GM12864 (cell line): Measurements from ENCODE around the gene NOTCH4.
A peak's percentile ranks its signal among the peaks of the same experiment; 100 is the strongest.

Experiments
- DNase-seq: peaks from one replicate; pipeline ENCODE4 v3.0.0-alpha.2; 2011; ENCODE audit warnings: low read depth
- H3K4me3 ChIP-seq: 2 replicates; pipeline ENCODE4 v1.5.1; 2011; ENCODE audit warnings: mild to moderate bottlenecking, low read depth, low read length, control low read depth
- TF ChIP-seq, protein P1 (sequence below): IDR thresholded peaks from 2 replicates; pipeline ENCODE4 v1.5.1; 2011; ENCODE audit warnings: low read depth, mild to moderate bottlenecking, moderate library complexity, low read length, control low read depth, inconsistent platforms; ENCODE audit errors: missing control alignments

Gene NOTCH4

DNA sequence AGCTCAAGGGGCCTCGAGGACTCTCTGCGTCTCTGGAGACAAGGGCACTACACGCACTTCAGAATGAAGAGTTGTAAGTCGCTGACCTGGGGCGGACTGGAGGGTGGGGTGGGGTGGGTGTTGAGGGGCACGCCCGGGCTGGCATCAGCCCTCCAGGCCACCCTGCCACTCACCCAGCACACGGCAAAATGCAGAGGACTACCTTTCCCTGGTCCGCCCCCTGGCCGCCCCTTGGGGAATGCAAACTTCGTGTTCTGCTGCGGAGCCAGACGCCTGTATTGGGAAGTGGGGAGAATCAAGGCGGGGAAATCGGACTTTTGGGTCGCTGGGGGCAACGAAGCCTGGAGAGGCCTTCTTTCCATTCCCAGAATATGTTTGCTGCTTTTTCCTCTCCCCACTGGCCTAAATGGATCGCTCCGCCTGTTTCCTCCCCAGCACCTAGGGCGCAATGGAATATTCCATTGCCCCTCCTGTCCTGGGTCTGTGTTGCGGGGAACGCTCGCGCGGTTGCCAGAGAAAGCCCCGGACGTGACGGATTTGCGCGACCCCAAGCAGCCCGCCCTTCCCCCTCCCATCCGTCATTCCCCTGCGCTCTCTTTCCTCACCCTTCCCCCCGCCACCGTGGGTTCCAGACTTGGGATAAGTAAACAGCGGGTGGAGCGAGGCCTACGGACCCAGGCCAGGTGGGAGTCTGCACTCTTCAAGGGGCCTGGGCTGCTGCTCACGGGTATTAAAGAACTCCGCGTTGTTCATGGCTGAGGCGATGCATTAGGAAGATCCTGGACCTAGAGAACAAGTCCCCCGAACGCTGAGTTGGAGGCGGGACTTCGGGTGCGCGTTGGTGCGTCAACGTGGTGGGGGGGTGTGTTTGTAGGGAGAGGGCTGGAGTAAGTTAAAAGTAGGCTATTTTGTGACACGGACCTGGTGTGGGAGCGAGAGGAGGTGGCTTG is 70.0 kb downstream of the NOTCH4 start, which contains the start of gene PPT2:
Gene PPT2 (plus strand): TSS at position 578 of the 950 bp plus-strand sequence. CDS start 454 bp downstream, outside the sequence.
- H3K4me3 ChIP-seq = peak within 1 kb of the TSS; percentile 57
- no peak for DNase-seq

DNA sequence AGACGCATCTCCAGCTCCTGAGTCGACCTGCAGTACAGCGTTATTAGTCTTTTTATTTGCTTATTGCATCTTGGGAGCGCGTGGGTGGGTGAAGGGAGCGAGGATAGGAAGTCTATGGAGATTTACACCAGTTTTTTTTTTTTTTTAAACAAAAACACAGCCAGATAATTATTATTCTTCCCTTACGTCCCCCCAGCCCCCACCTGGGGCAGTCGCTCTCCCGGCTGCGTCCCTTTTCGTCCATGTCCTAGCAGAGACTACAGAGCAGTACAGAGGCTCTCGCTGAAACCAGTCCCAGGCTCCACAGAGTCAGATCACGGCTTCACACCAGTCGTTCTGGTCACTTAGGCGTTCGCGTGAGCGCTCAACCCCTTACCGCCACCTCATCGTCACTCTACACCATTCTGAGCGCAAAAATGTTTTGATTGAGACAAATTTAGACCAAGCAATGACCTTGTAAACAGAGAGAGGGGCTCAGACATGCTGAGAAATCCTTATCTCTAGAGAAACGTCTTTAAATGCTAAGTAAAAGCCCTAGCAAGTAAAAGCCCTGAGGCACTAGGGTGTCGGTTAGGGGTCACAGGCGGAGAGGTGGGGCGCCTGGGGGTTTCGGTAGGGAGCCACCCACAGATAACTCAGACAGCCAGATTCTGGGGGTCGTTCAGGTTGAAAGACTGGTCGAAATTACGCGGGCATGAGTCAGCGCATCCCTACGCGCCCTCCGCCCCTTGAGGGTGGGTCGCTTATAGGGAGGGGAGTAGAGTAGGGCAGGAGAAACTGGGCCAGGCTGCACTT is 70.9 kb downstream of the NOTCH4 start:
- DNase-seq = no peak
- no peak overlapping the region for H3K4me3 ChIP-seq
- TF ChIP-seq, protein P1, sequence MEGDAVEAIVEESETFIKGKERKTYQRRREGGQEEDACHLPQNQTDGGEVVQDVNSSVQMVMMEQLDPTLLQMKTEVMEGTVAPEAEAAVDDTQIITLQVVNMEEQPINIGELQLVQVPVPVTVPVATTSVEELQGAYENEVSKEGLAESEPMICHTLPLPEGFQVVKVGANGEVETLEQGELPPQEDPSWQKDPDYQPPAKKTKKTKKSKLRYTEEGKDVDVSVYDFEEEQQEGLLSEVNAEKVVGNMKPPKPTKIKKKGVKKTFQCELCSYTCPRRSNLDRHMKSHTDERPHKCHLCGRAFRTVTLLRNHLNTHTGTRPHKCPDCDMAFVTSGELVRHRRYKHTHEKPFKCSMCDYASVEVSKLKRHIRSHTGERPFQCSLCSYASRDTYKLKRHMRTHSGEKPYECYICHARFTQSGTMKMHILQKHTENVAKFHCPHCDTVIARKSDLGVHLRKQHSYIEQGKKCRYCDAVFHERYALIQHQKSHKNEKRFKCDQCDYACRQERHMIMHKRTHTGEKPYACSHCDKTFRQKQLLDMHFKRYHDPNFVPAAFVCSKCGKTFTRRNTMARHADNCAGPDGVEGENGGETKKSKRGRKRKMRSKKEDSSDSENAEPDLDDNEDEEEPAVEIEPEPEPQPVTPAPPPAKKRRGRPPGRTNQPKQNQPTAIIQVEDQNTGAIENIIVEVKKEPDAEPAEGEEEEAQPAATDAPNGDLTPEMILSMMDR = no peak

More for the DNA sequence above, 70.0 kb downstream of the NOTCH4 start, which contains the start of gene PPT2:
- TF ChIP-seq, protein P1 = no peak

DNA sequence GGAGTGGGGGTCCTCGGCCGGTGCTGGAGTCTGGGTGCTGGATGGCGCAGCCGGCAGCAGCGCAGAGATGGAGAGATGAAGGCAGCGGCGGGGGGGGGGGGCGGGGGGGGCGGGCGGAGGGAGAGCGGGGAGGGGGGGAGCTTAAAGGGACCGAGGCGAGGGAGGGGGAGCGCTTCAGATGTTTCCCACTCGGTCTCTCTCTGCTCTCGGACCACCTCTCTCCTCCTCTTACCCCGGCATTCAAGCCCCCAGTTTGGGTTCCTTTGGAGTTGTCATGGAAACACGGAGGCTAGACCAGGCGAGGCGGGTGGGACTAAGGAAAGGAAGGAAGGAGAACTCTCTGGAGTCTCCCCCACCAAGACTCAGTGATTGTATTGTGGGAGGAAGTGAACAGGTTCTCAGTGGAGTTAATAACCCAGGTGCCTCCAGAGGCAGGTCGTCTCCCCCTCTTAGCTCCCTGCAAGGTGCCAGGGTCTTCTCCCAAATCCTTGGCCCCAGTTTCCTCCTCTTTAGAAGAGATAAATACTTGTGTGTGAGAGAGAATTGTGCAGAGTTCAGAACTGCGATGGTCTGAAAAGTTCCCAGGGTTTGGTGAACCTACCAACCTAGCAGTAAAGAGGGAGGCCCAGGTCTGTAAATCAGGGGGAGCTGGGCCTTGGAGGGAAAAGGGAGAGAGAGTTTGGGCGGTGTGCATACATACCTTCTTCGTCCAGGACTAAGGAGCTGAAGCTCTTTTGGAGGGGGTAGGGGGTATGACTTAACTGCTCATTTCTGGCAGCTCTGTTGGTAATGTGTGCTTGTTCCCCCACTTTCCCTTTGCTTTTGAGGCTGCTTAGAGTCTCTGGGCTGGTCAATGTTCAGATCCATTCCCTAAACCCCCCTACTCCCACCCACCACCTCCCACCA is 71.8 kb downstream of the NOTCH4 start, which contains the start of gene PRRT1:
Gene PRRT1 (minus strand): TSS at position 77 of the 906 bp plus-strand sequence. CDS start 112 bp downstream, outside the sequence.
- TF ChIP-seq, protein P1 = no peak
- DNase-seq = no peak
- no peak within 1 kb of the TSS for H3K4me3 ChIP-seq

DNA sequence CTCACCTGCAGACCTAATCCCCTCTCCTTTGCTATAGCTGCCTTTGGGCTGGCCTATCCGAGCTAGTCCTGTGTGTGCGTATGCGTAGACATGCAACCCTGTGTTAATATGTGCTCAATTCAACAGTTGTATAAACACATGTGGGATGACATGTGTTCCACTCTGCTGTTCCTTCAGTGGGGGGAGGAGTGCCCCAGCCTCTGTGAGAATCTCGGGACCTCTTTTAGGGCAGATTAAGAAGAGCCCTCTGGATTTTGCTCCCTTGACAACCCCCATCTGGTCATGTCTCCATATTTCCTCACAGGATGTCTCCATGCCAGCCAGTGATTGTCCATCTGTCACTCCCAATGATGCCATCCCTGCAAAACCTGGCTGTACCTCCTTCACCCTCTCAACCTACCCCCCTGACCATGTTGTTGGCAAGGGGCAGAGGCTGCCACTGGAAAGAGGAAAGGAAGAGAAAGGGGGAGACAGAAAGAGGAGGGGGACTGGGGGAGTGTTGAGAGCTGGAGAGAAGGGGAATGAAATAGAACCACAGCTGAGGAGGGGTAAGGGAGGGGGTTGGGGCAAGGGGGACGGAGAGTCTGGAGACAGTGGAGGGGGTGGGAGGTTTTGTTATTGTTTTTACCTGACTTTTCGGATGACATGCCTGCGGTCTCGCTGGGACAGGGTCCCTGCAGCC is 72.5 kb downstream of the NOTCH4 start:
- DNase-seq = no peak
- TF ChIP-seq, protein P1 = no peak
- no peak overlapping the region for H3K4me3 ChIP-seq

DNA sequence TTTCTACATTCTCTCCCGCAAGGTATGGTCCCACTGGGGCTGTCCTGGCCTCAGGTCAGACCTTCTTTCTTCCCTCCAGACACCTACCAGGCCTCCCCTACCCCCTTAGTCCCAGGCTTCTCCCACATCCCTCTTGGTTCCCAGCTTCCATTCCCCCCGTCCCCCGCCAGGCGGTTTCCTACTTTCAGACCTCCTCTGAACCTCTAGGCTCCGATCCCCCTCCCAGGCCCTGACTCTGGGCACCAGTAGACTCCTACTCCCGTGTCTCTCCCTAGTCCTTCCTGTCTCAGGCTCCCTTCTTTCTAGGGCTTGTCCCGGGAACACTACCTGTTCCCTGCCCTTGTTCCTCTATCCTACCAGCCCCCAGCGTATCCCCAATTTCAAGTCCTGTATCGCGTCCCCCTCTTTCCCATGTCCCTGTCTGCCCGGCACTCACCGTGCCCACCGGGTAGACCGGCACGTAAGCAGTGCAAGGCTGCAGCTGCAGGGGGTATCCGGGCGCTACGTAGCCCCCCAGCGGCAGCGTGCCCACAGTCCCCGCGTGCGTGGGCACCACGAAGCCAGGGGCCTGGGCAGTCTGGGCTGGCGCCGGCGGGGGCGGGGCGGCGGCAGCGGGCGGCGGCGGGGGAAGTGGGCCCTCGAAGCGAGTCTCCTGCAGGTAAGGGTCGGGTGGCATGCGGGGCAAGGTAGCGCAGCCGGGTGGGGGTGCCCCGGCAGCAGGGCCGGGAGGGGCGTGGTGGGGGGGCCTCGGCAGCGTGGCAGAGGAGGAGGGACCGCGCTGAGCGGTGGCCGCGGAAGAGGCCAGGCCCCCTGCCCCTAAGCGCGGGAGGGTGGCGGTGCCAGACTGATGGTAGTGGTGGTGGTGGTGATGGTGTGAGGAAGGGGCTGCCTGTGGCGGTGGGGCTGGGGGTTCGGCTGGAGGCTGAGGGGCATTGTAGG is 73.7 kb downstream of the NOTCH4 start:
- TF ChIP-seq, protein P1 = no peak
- DNase-seq = no peak
- no peak overlapping the region for H3K4me3 ChIP-seq
